ENCODE data around the gene CHAD.

DNA sequence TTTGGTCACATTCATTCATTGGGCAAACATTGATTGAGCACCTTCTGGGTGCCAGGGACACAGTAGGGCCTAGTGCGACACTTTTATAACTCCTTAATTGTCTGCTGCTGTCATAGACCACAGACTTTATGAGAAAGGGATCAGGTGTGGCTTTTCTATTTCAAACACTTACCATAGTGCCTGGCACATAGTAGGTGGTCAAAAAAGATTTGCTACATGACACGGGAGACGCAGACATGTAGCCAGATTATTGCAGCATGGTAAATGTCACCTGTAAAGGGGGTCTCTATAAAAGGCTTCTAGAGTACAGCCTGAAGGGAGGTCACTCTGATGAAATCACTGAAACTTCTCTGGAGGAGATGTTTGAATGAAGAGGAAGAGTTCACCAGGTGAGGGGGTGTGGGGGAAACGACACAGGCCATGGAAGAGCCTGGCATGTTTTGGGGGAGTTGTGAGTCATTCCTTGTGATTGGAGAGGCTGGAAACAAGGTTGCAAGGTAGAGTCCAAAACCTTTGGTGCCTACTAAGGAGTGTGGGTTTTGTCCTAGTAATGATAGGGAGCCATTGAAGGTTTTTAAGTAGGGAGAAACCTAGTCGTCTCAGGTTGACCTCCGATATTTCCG, 11.6 kb upstream of the CHAD start:
- TF ChIP-seq EZH2 (IDR thresholded peaks at IDR 0.05; ENCODE audit: borderline replicate concordance, low read length): no peak
- TF ChIP-seq, protein P1, sequence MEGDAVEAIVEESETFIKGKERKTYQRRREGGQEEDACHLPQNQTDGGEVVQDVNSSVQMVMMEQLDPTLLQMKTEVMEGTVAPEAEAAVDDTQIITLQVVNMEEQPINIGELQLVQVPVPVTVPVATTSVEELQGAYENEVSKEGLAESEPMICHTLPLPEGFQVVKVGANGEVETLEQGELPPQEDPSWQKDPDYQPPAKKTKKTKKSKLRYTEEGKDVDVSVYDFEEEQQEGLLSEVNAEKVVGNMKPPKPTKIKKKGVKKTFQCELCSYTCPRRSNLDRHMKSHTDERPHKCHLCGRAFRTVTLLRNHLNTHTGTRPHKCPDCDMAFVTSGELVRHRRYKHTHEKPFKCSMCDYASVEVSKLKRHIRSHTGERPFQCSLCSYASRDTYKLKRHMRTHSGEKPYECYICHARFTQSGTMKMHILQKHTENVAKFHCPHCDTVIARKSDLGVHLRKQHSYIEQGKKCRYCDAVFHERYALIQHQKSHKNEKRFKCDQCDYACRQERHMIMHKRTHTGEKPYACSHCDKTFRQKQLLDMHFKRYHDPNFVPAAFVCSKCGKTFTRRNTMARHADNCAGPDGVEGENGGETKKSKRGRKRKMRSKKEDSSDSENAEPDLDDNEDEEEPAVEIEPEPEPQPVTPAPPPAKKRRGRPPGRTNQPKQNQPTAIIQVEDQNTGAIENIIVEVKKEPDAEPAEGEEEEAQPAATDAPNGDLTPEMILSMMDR (conservative IDR thresholded peaks at IDR 0.05 in 1 of 2, IDR thresholded peaks at IDR 0.05 in 1 of 2; ENCODE audit: extremely low read depth in 1 of 2, insufficient read depth in 1 of 2, low read depth in 1 of 2, low read length in 2 of 2): no peak
